H9 (cell line): ENCODE measurements around the gene CAMTA1. TPM values are rescaled to one million over a fixed set of nuclear protein-coding genes. Genes with fewer than 3 reads are reported as not detected.

Experiments
- DNase-seq: peaks from one replicate; pipeline ENCODE4 v3.0.0-alpha.2; 2017
- H2AFZ ChIP-seq: one replicate; pipeline ENCODE4 v1.6.1; 2013; ENCODE audit warnings: mild to moderate bottlenecking, low read length, control low read depth, moderate library complexity
- H2AK5ac ChIP-seq: 2 replicates; pipeline ENCODE4 v1.6.1; 2013; ENCODE audit warnings: low read length, control low read depth, mixed read lengths; ENCODE audit not compliant: insufficient read length
- H2BK120ac ChIP-seq: one replicate; pipeline ENCODE4 v1.6.1; 2013; ENCODE audit warnings: low read depth, mild to moderate bottlenecking, low read length, control low read depth, inconsistent platforms; ENCODE audit not compliant: poor library complexity, severe bottlenecking
- H2BK12ac ChIP-seq: 2 replicates; pipeline ENCODE4 v1.6.1; 2013; ENCODE audit warnings: low read length, control low read depth, mixed read lengths, low read depth; ENCODE audit not compliant: insufficient read length
- H2BK15ac ChIP-seq: 2 replicates; pipeline ENCODE4 v1.6.1; 2013; ENCODE audit warnings: low read depth, low read length, control low read depth
- H2BK20ac ChIP-seq: one replicate; pipeline ENCODE4 v1.6.1; 2013; ENCODE audit warnings: low read depth, mild to moderate bottlenecking, low read length, control low read depth, inconsistent platforms; ENCODE audit not compliant: poor library complexity, severe bottlenecking
- H2BK5ac ChIP-seq: 2 replicates; pipeline ENCODE4 v1.6.1; 2013; ENCODE audit warnings: low read length, control low read depth, mixed read lengths; ENCODE audit not compliant: insufficient read length
- H3K14ac ChIP-seq: 2 replicates; pipeline ENCODE4 v1.6.1; 2013; ENCODE audit warnings: low read length, control low read depth; ENCODE audit not compliant: insufficient read depth
- H3K18ac ChIP-seq: 2 replicates; pipeline ENCODE4 v1.6.1; 2013; ENCODE audit warnings: low read depth, mild to moderate bottlenecking, mixed read lengths, low read length, control low read depth; ENCODE audit not compliant: insufficient read length
- H3K23ac ChIP-seq: 2 replicates; pipeline ENCODE4 v1.6.1; 2013; ENCODE audit warnings: low read length, control low read depth, mixed read lengths, low read depth; ENCODE audit not compliant: insufficient read length
- H3K23me2 ChIP-seq: 2 replicates; pipeline ENCODE4 v1.6.1; 2013; ENCODE audit warnings: low read depth, mild to moderate bottlenecking, mixed read lengths, low read length, control low read depth; ENCODE audit not compliant: insufficient read length, poor library complexity, severe bottlenecking
- H3K27ac ChIP-seq: 2 replicates; pipeline ENCODE4 v1.5.1; 2013; ENCODE audit warnings: low read length, control low read depth, mixed read lengths, low read depth; ENCODE audit not compliant: insufficient read length
- H3K27me3 ChIP-seq: 2 replicates; pipeline ENCODE4 v1.6.1; 2013; ENCODE audit warnings: low read length, control low read depth, inconsistent platforms; ENCODE audit not compliant: insufficient read depth
- H3K4ac ChIP-seq: 2 replicates; pipeline ENCODE4 v1.6.1; 2013; ENCODE audit warnings: low read depth, mild to moderate bottlenecking, control low read depth, inconsistent platforms, low read length, moderate library complexity
- H3K4me1 ChIP-seq: 2 replicates; pipeline ENCODE4 v1.6.1; 2013; ENCODE audit warnings: low read length, control low read depth, inconsistent platforms; ENCODE audit not compliant: insufficient read depth
- H3K4me2 ChIP-seq: 2 replicates; pipeline ENCODE4 v1.6.1; 2013; ENCODE audit warnings: low read length, control low read depth, mixed read lengths; ENCODE audit not compliant: insufficient read length, insufficient read depth
- H3K56ac ChIP-seq: 2 replicates; pipeline ENCODE4 v1.6.1; 2013; ENCODE audit warnings: low read depth, mild to moderate bottlenecking, mixed read lengths, low read length, control low read depth; ENCODE audit not compliant: insufficient read length
- H3K79me1 ChIP-seq: 2 replicates; pipeline ENCODE4 v1.6.1; 2013; ENCODE audit warnings: low read depth, mild to moderate bottlenecking, moderate library complexity, low read length, control low read depth, inconsistent platforms; ENCODE audit not compliant: insufficient read depth, poor library complexity, severe bottlenecking
- H3K79me2 ChIP-seq: 2 replicates; pipeline ENCODE4 v1.6.1; 2013; ENCODE audit warnings: low read length, control low read depth, inconsistent platforms; ENCODE audit not compliant: insufficient read depth
- H3K9ac ChIP-seq: 2 replicates; pipeline ENCODE4 v1.6.1; 2013; ENCODE audit warnings: low read length, control low read depth, mixed read lengths; ENCODE audit not compliant: insufficient read length; ENCODE audit errors: extremely low read depth
- H3K9me3 ChIP-seq: one replicate; pipeline ENCODE4 v1.6.1; 2013; ENCODE audit warnings: low read depth, low read length, inconsistent platforms; ENCODE audit not compliant: control insufficient read depth
- H3T11ph ChIP-seq: one replicate; pipeline ENCODE4 v1.6.1; 2013; ENCODE audit warnings: mild to moderate bottlenecking, low read length, control low read depth, inconsistent platforms
- H4K20me1 ChIP-seq: one replicate; pipeline ENCODE4 v1.6.1; 2013; ENCODE audit not compliant: control insufficient read depth, insufficient read length, insufficient read depth
- H4K5ac ChIP-seq: 2 replicates; pipeline ENCODE4 v1.6.1; 2013; ENCODE audit warnings: low read depth, mild to moderate bottlenecking, mixed read lengths, low read length, control low read depth; ENCODE audit not compliant: insufficient read length
- H4K8ac ChIP-seq: replicated peaks from 2 replicates; pipeline ENCODE4 v1.6.1; 2013; ENCODE audit warnings: low read length, control low read depth, mixed read lengths, low read depth; ENCODE audit not compliant: insufficient read length
- H4K91ac ChIP-seq: 2 replicates; pipeline ENCODE4 v1.6.1; 2013; ENCODE audit warnings: low read depth, mild to moderate bottlenecking, moderate library complexity, mixed read lengths, low read length, control low read depth; ENCODE audit not compliant: insufficient read length
- H3K27ac Mint-ChIP-seq, 3 experiments: 2 replicates in 2 of 3; 3 replicates in 1 of 3; pipeline ENCODE4 v1.8.0; 2020 to 2021; ENCODE audit warnings: mixed read lengths in 3 of 3, mild to moderate bottlenecking in 1 of 3, moderate library complexity in 1 of 3
- H3K27me3 Mint-ChIP-seq: 2 replicates; pipeline ENCODE4 v1.8.0; 2021; ENCODE audit warnings: low read depth, mild to moderate bottlenecking, moderate library complexity, mixed read lengths
- H3K36me3 Mint-ChIP-seq, 3 experiments: 2 replicates in 2 of 3; 3 replicates in 1 of 3; pipeline ENCODE4 v1.8.0; 2020 to 2021; ENCODE audit warnings: low read depth in 3 of 3, mixed read lengths in 3 of 3; ENCODE audit not compliant: insufficient read depth in 1 of 3
- H3K4me1 Mint-ChIP-seq, 2 experiments: 2 replicates each; pipeline ENCODE4 v1.8.0; 2020; ENCODE audit warnings: mixed read lengths in 2 of 2
- H3K4me3 Mint-ChIP-seq, 2 experiments: 2 replicates in 1 of 2; 3 replicates in 1 of 2; pipeline ENCODE4 v1.8.0; 2020 to 2021; ENCODE audit warnings: mild to moderate bottlenecking in 2 of 2, mixed read lengths in 2 of 2, moderate library complexity in 1 of 2
- H3K9me3 Mint-ChIP-seq, 2 experiments: 2 replicates in 1 of 2; 3 replicates in 1 of 2; pipeline ENCODE4 v1.8.0; 2020; ENCODE audit warnings: mild to moderate bottlenecking in 2 of 2, mixed read lengths in 2 of 2, moderate library complexity in 1 of 2
- CTCF ChIP-seq: fragments of 200-600 bp; sonication (generic); conservative IDR thresholded peaks from 3 replicates; pipeline ENCODE4 v1.8.0; 2021; ENCODE audit warnings: antibody characterized with exemption, mild to moderate bottlenecking
- WGBS: extraction: QIAGEN DNeasy Blood & Tissue Kit; methylation state at CpG from one replicate; pipeline ENCODE4 v1.1.7; 2013; ENCODE audit warnings: missing lambda C conversion rate, low lambda C conversion rate, mixed read lengths; ENCODE audit not compliant: insufficient read length; ENCODE audit errors: extremely low coverage; 5-methylcytosine and 5-hydroxymethylcytosine counted together
- total RNA-seq: library from RNA; stranded (reverse); gene quantifications from 2 replicates; pipeline ENCODE4 v1.2.1, GENCODE V29; 2021

CAMTA1 gene
- total RNA-seq, 1 experiment from 2014 or later = 115 TPM

DNA sequence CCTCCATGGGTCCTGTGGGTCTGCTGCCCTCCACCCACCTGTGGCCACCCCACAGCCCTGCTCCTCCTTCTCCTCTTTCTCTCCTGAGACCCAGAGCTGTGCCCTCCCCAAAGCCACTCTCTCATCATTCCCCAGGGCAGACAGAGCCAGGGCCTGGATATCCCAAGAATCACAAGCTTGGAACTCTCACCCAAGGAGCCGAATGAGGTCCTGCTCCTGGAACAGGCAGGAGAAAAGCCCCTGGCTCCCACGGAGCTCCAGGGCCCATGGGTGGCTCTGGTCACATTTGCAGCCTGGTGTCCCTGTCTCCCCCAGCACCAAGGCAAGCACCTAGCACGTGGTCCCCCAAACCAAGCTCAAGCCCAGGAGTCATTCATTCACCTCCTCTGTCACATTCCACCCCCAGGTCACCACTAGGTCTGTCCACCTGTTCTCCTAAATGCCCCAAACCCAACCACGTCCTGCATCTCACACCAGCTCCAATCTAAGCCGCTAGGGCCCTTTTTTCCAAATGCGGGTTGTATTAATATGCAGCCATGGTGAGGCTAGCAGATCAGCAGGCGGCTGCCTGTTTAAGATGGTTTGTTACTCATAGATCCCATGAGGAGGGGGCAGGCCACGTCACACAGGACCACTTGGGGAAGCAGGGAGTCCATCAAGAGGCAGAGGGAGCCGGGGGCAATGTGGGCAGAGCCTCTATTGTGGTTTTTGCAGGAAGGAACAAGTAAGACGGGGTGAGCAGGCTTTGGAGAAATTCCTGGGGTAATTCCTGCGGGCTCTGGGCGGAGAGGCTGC, 770.3 kb downstream of the CAMTA1 start:
- H3K27ac ChIP-seq = no peak overlapping the region
- peak overlapping the region in 1 of 3 experiments; percentile 41; a peak in 1 of 7 replicates for H3K27ac Mint-ChIP-seq
- H3K23me2 ChIP-seq = no peaks in the 10 kb centered on the region
- H3K4ac ChIP-seq = no peak overlapping the region
- H2AK5ac ChIP-seq = no peak overlapping the region
- H2AFZ ChIP-seq = no peak overlapping the region
- no peak overlapping the region for H3K4me3 Mint-ChIP-seq
- TF ChIP-seq CTCF = no peak
- H4K20me1 ChIP-seq = no peaks in the 10 kb centered on the region
- H2BK15ac ChIP-seq = no peak overlapping the region
- no peak overlapping the region for H4K8ac ChIP-seq
- no peak overlapping the region for H3K9ac ChIP-seq
- no peaks in the 10 kb centered on the region for H3K79me1 ChIP-seq
- peaks cover 7% of the 10 kb centered on the region for H3K27me3 Mint-ChIP-seq
- no peak overlapping the region for H2BK20ac ChIP-seq
- no peak overlapping the region for H3K18ac ChIP-seq
- H3K4me2 ChIP-seq = no peak overlapping the region
- H2BK120ac ChIP-seq = no peak overlapping the region
- no peak overlapping the region for H4K91ac ChIP-seq
- H3K56ac ChIP-seq = no peak overlapping the region
- no peaks in the 10 kb centered on the region for H3K36me3 Mint-ChIP-seq
- DNase-seq = no peak
- no peak overlapping the region for H4K5ac ChIP-seq
- peaks cover 12 to 14% of the 10 kb centered on the region in 2 experiments for H3K4me1 Mint-ChIP-seq
- H3K27me3 ChIP-seq = no peaks in the 10 kb centered on the region
- peaks cover 3% of the 10 kb centered on the region; the same call in 1 of the 2 replicates for H3K4me1 ChIP-seq
- no peak overlapping the region for H3T11ph ChIP-seq
- no peaks in the 10 kb centered on the region for H3K9me3 ChIP-seq
- H3K14ac ChIP-seq = no peak overlapping the region
- no peak overlapping the region for H2BK5ac ChIP-seq
- no peak overlapping the region for H2BK12ac ChIP-seq
- no CpG with 5 or more reads among the region's 12 CpGs for WGBS
- no peaks in the 10 kb centered on the region for H3K79me2 ChIP-seq
- H3K9me3 Mint-ChIP-seq = peaks cover 3 to 4% of the 10 kb centered on the region in 2 experiments; a peak in 3 of 5 replicates
- no peak overlapping the region for H3K23ac ChIP-seq
